Measurements from ENCODE around the gene UROC1. TPM values are rescaled to one million over a fixed set of nuclear protein-coding genes. Genes with fewer than 3 reads are reported as not detected.

UROC1 gene
- total RNA-seq, 1 experiment from 2014 or later: not detected

DNA sequence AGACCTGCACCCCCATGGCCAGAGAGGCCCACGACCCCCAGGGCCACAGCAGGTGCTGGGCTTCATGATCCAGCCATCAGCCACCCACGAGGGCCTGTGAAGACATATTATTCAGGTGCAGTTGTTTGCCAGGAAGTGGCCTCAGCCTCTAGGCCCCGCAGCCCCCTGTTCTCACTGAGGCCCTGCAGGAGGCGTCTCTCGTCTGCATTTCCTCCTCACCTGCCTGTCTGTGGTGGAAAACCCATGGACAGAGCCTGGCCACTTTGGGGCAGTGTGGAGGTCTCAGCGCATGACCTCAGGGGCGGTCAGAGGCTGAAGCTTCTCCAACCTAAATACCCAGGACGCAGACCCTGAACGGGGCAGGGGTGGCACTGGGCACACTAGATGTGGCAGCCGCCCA is 18.6 kb downstream of the UROC1 start:
- Histone ChIP-seq H4K5ac (ENCODE audit: insufficient read length, low read depth, low read length) (no peak overlapping the region), H2AFZ (ENCODE audit: low read length) (no peak overlapping the region), H2BK120ac (ENCODE audit: low read depth, low read length, poor library complexity, severe bottlenecking) (no peak overlapping the region)

More for the DNA sequence above, 18.6 kb downstream of the UROC1 start:
- Mint-ChIP-seq H3K4me3 (peak overlapping the region in 1 of 2 experiments; percentile 54; a peak in 1 of 5 replicates), H3K27me3 (ENCODE audit: low read depth) (no peaks in the 10 kb centered on the region), H3K27ac (peak overlapping the region in 1 of 3 experiments; percentile 76; a peak in 2 of 7 replicates), H3K4me1 (peaks cover 10 to 17% of the 10 kb centered on the region in 2 experiments), H3K9me3 (no peaks in the 10 kb centered on the region), H3K36me3 (ENCODE audit: insufficient read depth in 1 of 3, low read depth in 3 of 3) (no peaks in the 10 kb centered on the region; a peak in 1 of 7 replicates)
- Histone ChIP-seq H2BK12ac (ENCODE audit: insufficient read length, low read depth, low read length) (no peak overlapping the region), H3K27ac (ENCODE audit: insufficient read length, low read depth, low read length) (no peak overlapping the region), H3K4me1 (ENCODE audit: insufficient read depth, low read length) (peaks cover 3% of the 10 kb centered on the region; the same call in 1 of the 2 replicates), H3K18ac (ENCODE audit: insufficient read length, low read depth, low read length) (no peak overlapping the region), H3K9me3 (ENCODE audit: control insufficient read depth, low read depth, low read length) (no peaks in the 10 kb centered on the region), H4K20me1 (ENCODE audit: control insufficient read depth, insufficient read depth, insufficient read length) (no peaks in the 10 kb centered on the region), H3K79me1 (ENCODE audit: insufficient read depth, low read depth, low read length, poor library complexity, severe bottlenecking) (no peaks in the 10 kb centered on the region), H3T11ph (ENCODE audit: low read length) (no peak overlapping the region), H3K4ac (ENCODE audit: low read depth, low read length) (no peak overlapping the region), H2AK5ac (ENCODE audit: insufficient read length, low read length) (no peak overlapping the region), H2BK20ac (ENCODE audit: low read depth, low read length, poor library complexity, severe bottlenecking) (no peak overlapping the region), H3K14ac (ENCODE audit: insufficient read depth, low read length) (peak overlapping the region; percentile 28; the same call in 1 of the 2 replicates), H3K56ac (ENCODE audit: insufficient read length, low read depth, low read length) (no peak overlapping the region), H3K4me2 (ENCODE audit: insufficient read depth, insufficient read length, low read length) (no peak overlapping the region), H3K9ac (ENCODE audit: extremely low read depth, insufficient read length, low read length) (no peak overlapping the region), H4K91ac (ENCODE audit: insufficient read length, low read depth, low read length) (no peak overlapping the region), H2BK15ac (ENCODE audit: low read depth, low read length) (no peak overlapping the region), H3K79me2 (ENCODE audit: insufficient read depth, low read length) (no peaks in the 10 kb centered on the region), H3K23me2 (ENCODE audit: insufficient read length, low read depth, low read length, poor library complexity, severe bottlenecking) (no peaks in the 10 kb centered on the region), H3K27me3 (ENCODE audit: insufficient read depth, low read length) (no peaks in the 10 kb centered on the region), H2BK5ac (ENCODE audit: insufficient read length, low read length) (no peak overlapping the region), H3K23ac (ENCODE audit: insufficient read length, low read depth, low read length) (no peak overlapping the region), H4K8ac (replicated peaks; ENCODE audit: insufficient read length, low read depth, low read length) (no peak overlapping the region)
- peak; percentile 71 for DNase-seq
- TF ChIP-seq, protein P1, sequence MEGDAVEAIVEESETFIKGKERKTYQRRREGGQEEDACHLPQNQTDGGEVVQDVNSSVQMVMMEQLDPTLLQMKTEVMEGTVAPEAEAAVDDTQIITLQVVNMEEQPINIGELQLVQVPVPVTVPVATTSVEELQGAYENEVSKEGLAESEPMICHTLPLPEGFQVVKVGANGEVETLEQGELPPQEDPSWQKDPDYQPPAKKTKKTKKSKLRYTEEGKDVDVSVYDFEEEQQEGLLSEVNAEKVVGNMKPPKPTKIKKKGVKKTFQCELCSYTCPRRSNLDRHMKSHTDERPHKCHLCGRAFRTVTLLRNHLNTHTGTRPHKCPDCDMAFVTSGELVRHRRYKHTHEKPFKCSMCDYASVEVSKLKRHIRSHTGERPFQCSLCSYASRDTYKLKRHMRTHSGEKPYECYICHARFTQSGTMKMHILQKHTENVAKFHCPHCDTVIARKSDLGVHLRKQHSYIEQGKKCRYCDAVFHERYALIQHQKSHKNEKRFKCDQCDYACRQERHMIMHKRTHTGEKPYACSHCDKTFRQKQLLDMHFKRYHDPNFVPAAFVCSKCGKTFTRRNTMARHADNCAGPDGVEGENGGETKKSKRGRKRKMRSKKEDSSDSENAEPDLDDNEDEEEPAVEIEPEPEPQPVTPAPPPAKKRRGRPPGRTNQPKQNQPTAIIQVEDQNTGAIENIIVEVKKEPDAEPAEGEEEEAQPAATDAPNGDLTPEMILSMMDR (conservative IDR thresholded peaks at IDR 0.05): peak; percentile 35; the same call in 2 of the 3 replicates
- no CpG with 5 or more reads among the region's 10 CpGs for WGBS (ENCODE audit: extremely low coverage, insufficient read length, low lambda C conversion rate)
